HTERT RPE-1 (cell line): ENCODE results near the gene CORO2A.
"Not testable (repeated sequence)": the region's sequence is repeated elsewhere in the genome, so short reads cannot be mapped to it uniquely, and the experiment has no call there.

Source experiments
- in situ Hi-C: fragments of 300-500 bp; cut with MboI; formaldehyde crosslinking; loops from 4 replicates; pipeline ENCODE4 v1.14.3; 2020; ENCODE audit warnings: low sequenced_read_pairs

The CORO2A gene

DNA sequence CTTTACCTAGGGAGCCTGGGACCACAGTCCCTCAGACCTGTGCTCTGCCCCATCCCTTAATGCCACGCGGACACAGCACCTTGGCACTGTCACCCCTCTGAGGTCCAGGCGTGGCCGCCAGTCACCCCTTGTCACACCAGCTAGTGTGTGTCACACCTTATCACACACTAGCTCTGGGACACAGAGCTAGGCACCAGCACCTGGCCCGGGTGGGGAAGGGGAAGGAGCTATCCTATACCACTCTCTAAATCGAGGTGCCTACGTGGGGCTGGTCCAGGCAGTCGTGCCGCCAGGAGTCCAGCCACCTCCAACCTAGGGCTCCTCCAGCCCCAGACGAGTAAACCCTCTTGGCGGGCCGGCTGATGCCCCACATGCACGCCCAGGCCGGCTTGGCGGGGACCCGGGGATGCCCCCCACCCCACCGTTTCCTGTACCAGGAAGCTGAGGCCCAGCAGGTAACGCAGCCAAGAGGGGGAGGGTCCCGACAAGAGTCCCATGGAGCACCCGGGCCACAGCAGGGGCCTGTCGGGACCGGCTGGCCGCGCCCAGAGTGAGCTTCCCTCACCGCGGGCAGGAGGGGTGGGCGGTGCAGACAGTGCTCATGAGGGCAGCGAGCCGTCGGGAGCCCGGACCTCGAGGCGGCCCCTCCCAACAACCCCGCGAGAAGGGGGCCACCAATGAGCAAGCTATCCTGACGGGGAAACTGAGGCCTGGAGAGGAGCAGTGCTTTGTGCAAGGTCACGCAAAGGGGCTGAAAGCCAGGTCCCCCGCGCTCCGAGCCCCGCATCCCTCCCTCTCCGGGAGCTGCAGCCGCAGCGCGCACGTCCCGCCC, 550 bp downstream of the CORO2A start:
- in situ Hi-C loops, result no loop called here

DNA sequence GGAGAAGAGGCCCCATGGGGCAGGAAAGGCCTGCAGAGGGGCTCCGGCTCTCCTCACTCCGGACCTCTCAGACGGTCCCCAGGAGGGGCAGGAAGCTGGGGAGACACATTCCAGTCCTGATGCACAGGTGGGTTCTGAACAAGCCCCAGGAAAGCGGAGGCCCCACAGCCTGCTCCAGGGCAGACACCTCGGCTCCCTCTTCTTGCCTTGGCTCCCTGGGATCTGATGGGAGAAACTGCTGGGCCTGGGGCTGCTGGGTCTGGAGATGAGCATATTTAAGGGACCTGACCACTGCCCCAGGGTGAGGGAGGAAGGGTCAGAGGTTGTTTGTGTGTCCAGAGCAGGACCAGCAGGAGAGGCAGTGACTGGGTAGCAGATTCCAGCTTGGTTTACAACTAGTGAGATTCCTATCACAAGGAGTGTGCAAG, 1.2 kb downstream of the CORO2A start:
- in situ Hi-C loops, result no loop called here

DNA sequence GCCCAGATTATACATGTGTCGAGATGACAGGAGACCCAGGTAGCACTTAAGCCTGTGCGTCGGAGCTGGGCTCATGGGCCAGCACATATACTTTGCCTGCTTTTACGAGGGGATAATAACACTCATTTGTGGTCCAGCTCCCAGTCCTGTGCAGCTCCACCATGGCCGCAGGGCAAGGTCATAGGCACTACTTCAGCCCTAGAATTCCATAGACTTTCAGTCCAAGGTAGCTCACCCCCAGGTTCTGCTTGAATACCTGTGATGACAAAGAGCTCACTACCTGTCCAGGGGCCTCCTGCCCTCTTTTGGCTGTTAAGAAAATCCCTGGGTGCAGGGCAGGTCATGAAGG, 1.7 kb downstream of the CORO2A start:
- in situ Hi-C loops, result no loop called here

DNA sequence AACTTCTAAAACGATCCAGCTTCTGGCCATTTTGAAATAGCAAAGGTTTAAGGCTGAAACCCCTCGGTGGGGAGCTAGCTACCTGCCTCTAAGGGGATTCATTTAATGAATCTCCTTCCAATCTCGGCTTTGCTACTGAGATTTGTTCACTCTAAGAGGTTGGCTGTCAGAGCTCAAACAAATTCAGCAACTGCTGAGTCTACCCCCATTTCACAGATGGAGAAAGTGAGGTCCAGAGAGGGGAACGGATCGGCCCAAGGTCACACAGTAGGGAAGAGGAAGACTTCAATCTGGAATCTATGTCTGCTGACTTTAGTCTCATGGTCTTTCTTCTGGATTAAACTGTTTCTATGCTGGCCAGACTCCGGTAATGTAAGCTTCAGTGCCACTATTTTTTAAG, 3.0 kb downstream of the CORO2A start:
- in situ Hi-C loops, result no loop called here

DNA sequence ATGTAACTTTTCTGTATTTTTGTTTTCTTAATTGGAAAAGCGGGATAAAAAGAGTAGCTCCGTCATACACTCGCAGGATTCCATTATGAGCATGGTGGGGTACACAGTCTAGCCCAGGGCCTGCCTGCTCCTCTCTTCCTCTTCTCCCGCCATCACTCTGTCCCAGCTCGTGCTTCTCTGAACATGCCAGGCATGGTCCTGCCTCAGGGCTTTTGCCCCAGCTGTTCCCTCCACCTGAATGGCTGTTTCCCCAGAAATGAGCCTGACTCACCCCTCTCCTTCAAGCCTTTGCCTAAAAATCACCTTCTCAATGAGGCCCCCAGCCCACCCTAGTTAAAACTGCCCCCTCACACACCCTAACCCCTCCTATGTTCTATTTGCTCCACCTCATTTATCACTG, 4.5 kb downstream of the CORO2A start:
- in situ Hi-C loops, result no loop called here

DNA sequence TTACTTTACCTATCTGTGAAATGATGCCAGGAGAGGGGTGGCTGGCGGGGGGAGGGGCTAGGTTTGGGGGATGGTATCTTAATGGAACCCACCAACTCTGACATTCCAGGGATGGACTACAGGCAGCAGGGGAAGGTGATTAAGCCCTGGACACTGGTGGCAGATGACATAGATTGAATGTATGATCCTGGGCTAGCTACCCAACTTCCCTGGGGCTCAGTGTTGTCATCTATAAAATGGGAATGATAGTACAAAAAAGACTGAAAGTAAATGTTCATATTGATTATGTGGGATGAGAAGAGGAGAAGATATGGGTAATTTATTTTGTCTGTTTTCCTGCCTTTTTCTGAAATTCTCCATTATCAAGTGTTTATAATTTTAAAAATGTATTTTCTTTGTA, 6.2 kb downstream of the CORO2A start:
- in situ Hi-C loops, result no loop called here

DNA sequence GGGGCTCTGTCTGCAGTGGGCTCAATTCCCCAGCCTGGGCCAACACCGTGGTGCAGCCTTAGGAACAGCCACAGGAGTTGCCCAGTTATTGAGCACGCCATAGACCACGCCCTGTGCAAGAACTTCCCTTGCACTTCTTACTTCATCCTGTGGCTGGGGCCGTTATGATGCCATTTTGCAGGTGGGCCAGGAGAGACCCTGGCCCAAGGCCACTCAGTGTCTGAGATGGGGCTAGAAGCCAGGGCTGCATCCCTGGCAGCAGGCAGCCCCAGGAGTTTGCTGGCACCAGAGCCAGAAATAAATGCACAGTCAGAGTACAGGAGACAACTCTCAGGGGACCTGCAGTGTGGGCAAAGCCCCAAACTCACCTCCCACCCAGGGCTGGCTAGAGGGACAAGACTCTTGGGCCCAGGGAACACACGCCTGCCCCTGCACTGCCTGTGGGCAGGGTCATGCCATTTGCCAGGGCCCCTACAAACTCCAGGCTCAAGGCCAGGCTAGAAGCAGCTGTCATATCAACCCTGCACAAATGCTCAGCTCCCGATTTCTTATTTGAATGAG, 6.7 kb downstream of the CORO2A start:
- in situ Hi-C loops, result no loop called here

DNA sequence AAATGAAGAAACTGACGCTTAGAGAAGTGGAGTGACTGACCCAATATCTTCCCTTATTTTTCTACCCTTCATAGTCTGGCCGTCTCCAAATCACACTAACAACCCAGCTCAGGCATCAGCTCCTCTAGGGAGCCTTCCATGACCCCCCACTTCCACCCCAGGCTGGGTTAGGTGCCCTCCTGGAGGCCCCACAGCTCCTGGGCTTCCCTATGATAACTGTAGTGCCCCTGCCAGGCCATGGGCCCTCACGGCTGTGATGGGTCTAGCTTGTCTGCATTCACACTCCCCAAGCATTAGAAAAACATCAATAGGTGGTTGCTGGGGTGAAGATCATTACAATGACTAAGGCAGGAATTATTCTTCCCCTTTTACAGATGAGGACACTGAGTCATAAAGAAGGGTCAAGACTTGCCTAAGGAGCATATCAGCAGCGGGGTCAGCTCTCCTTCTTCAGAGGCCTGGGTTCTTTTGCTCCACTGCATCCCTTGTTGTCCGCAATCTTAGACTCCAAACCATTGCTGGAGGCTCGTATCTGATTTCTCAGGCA, 7.3 kb downstream of the CORO2A start:
- in situ Hi-C loops, result no loop called here

DNA sequence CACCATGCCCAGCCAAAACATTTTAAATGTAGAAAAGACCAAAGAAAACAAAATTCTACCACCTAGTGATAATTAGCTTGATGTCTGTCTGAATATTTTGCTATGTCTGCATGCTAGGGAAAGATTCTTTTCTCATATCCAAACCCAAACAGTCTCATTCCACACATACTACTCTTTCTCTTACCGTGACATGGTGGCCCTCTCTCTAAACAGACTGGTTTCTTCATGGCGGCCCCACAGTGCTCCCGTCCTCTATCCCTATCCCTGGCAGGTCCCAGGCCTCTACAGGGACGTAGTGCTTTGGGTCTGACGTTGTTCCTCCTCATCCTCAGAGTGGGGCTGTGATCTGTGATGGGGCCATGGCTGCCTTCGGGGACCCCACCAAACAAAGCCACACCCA, 8.1 kb downstream of the CORO2A start:
- in situ Hi-C loops, result no loop called here

DNA sequence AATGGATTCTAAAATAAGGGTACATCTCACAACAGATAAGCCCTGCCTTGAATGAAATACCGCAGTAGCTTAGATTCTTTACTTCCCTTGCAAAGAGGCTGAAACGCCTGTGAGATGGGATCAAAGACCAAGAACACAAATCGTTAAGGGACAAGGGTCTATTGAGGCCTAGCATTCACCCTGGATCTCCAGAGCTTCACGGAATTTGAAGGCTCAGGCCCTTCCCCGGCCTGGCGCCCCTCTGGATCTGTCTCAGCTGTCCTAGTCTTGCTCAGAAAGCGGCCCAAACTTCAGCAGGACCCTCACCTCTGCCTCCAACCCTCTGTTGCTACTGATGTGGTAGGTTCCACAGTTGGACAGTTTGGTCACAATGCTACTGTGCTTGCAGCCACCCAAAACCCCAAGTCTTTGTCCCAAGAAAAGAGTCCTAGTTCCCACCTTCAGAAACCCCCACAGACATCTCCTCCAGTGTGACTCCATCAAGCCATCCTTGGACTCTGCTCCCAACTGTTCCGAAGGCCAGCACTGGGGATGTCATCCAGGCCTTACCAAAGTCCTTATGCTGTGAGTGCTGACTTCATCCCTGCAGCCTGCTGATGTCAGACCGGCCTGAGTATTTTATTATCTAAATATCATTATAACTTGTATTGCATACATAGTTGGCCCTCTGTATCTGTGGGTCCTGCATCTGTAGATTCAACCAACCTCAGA, 9.4 kb downstream of the CORO2A start:
- in situ Hi-C loops, result no loop called here

DNA sequence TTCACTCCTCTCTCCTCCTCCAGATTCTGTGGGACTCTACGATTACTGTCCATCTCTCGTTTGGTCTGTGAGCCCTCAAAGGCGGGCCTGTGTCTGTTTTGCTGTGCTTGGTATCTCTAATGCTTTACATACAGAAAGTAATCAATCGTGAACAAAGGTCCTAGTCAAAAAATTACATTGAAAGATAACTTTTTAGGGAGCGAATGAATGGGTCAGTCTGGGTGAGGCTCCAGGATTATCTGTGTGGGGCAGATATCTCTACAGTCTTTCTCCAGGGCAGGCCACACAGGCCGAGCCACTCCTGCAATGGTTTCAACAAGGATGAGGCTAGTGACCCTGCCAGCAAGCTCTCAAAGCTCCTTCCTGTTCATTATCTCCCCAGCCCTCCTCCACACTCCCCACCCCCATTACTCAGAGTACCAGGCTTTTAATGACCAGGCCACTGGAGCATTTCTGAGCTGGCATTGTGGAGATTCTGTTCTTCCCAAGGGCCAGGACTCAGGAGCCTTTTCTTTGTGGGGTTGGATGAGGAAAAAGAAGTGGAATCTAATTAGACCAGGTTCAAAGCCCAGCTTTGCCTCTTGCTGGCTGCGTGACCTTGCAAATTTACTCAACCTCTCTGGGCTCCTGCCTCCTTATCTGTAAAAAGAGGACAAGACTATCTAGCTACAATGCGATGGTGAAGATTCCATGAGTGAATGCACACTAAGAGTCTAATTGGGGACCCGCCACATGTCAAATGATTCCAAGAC, 10.2 kb downstream of the CORO2A start:
- in situ Hi-C loops, result no loop called here

DNA sequence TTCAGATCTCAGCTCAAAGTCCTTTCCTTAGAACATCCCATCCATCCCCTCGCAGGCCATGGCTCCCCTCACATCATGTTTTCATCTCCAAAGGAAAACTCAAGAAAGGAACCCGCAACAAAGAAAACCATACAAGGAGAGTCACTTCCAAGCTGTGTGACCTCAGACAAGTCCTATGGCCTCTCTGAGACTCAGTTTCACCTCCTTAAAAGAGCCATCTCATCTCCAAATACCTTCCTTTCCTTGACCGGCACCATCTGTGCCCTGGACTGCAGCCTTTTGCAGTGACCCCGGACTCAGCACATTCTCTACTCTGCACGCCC, 10.7 kb downstream of the CORO2A start:
- in situ Hi-C loops, result no loop called here

DNA sequence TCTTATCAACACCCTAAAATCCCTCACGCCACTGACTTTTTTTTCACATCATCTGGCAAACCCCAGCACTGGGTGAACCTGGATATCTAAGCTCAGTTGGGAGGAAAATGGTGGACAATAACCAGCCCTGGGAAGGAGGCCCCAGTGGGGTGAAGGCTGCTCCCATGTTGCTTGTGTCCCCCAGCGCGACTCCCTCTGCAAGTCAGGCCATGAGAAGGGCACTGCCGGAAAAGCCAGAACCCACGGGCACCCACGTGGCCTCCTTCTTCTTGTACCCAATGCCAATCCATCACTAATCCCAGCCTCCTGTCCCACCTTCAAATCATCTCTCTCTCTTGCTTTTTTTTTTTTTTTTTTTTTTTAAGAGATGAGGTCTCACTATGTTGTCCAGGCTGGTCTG, 11.4 kb downstream of the CORO2A start:
- in situ Hi-C loops, result no loop called here

DNA sequence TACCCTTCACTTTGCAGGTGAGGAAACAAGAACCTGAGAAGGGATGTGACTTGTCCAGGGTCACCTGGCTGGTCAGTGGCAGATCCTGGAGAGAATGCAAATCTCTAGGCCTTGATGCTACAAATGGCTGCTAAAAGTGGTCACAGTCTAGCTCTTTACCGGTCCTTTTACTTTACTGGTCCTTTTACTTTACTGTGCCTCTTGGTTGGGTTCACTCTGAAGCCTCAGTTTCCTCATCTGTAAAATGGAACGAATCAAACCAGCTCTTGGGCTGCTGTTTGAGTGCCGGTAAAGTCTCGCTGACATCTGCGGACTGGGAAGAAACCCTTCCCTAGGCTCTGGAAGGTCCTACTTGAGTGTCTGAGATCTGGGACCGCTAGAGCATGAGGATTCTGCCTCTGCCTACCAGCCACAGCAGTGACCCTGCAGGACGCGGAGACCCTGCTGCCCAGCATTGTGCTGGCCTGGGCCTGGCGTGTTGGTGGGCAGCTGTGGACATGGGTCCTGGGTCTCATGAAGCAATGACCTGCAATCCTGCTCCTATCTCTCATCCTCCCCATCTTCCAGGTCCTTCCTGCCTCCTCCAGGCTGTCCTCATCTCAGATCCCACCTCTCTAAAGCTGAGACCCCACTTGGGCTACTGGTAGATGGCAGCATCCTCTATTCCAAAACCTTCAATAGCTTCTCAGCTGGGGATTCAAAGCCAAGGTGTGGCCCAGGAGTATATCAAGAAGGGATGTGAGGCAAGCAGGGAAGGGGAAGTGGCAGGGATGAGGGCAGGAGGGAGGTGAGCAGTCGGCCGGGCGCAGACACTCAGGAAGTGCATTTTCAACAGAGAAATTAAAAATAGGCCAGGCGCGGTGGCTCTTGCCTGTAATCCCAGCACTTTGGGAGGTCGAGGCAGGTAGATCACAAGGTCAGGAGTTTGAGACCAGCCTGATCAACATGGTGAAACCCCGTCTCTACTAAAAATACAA, 13.3 kb downstream of the CORO2A start:
- in situ Hi-C loops, result no loop called here

DNA sequence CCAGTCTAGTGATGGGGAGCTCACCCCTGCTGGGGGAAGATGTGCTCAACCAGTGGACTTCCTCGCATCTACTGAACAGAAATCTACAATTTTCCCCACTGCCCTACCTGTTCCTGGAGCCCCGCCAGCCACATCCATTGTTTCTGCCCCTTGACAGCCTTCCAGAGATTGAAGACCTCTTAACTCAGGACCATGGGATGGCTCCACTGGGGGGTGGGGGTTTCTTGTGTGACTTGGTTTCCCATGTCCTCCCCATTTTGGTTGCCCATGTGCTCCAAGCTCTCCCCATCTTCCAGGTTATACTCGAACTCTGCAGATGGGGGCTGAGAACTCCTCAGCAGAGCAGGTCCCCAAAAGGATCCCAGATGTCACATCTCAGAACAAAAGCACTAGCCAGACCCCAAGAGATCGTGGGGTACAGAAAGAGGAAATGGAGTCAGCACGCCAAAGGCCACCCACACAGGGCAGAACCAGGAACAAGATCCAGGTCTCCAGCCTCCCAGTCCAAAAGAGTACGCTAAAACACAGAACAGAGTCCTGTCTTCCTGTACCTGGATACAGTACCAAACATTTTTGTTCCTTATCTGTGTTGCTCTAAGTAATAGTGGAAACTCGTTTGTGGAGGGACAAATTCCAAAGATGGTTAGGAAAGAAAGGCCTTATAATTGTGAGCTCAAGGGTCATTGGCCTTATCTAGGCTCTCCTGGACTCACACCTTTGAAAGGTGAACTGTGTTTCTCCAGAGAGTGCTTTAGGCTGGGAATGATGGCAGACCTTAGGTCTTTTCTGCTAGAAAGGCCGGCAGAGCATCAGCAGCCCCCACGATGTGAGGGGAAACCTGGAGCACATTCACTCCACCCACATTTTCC, 15.8 kb downstream of the CORO2A start:
- in situ Hi-C loops, result no loop called here

DNA sequence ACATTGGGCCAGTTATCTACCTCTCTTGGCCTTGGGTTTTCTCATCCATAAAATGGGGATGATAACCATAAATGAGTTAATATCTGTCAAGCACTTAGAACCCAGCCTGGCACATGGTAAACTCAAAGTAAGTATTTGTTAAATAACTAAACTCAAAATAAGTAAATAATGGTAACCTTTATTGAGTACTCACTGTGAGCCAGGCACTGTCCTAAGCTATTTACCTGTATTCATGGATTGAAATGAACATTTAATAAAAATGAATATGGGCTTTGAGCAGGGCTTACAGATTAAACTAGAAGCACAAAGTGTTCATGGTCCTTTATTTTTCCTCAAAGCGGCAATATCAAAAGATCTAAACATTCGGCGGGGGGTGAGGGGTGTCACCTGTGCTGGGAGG, 16.7 kb downstream of the CORO2A start:
- in situ Hi-C loops, result no loop called here

DNA sequence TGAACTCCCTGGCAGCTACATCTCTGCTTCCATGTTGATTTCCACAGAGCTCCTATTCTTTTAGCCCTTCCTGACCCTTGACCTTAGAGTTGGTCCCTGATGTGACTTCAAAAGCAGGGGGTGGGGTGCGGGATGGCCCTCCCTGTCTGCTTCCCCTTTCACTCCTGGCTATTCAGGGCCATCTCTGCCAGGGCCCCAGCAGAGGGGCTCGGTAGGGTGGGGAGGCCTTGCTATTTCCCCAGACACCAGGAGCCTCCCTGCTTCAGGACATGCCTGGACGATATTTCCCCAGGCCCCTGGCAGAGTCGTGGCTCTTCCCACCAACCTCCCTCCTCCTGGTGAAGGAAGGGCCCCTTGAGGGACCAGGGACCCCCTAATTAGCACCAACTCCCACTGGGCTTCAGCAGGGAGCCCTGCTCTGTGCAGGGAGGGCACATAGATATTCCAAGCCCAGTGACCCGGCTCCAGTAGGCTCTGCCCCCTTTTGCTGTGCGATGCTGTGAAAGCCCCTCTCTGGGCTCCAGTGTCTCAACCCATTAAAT, 17.3 kb downstream of the CORO2A start:
- in situ Hi-C loops, result no loop called here

DNA sequence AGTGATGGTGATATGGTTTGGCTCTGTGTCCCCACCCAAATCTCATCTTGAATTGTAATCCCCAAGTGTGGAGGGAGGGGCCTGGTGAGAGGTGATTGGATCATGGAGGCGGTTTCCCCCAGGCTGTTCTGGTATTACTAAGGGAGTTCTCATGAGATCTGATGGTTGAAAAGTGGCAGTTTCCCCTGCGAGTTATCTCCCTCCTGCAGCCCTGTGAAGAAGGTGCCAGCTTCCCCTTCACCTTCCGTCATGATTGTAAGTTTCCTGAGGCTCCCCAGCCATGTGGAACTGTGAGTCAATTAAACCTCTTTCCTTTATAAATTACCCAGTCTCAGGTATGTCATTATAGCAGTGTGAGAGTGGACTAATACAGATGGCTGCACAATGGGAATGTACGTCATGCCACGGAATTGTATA, 17.9 kb downstream of the CORO2A start:
- in situ Hi-C loops, result not testable (repeated sequence)

DNA sequence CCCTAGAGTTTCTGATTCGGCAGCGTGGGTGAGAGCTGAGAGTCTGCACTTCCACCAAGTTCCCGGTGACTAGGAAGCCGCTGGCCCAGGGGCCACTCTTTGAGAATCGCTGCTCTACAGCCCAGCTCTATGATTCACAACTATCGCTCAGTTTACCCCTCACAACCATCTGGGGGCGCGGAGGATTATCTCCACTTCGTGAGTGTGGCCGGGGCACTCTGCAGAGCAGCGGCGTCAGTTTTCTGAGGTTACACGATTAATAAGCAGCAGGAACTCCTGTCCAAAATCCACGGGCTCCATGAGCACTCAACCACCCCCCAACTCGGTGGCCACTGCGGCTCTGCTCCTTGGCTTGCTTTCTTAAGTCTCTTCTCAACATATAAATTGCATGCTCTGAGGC, 19.3 kb downstream of the CORO2A start:
- in situ Hi-C loops, result no loop called here
